ENCODE results near the gene ALDH2.

- no peak for TF ChIP-seq ESRRG (CRISPR knock-in tag; IDR thresholded peaks at IDR 0.05)
- no peak for TF ChIP-seq ZNF8 (CRISPR knock-in tag; IDR thresholded peaks at IDR 0.05)
- TF ChIP-seq BACH2 (CRISPR knock-in tag; IDR thresholded peaks at IDR 0.05; ENCODE audit: borderline replicate concordance), result no peak
These were observed 17.3 kb upstream of the ALDH2 start for GRCh38 chr12:111749391-111749790.
